A549 (cell line): ENCODE results near the gene MRPL45. TPM values are rescaled to one million over a fixed set of nuclear protein-coding genes. Genes with fewer than 3 reads are reported as not detected.
A peak's percentile ranks its signal among the peaks of the same experiment; 100 is the strongest.

Source experiments
- ATAC-seq, 2 experiments: fragments of 200-7000 bp in 1 of 2; fragments of >200 bp in 1 of 2; cut with Nextera tagmentation in 1 of 2; cut with Tn5 transposase in 1 of 2; 3 replicates each; pipeline versions ENCODE4 v1.8.0 to v1.9.1; 2018 to 2020; ENCODE audit warnings: mild to moderate bottlenecking in 1 of 2, moderate library complexity in 1 of 2
- CTCF ChIA-PET: fragments of 300-600 bp; sonication (Branson Sonifier 250); formaldehyde crosslinking; extraction: SDS; loops from one replicate; lab custom pipeline; 2021; ENCODE audit warnings: antibody characterized with exemption, inconsistent platforms; lab: Yijun Ruan, JAX
- POLR2A ChIA-PET: fragments of 350-600 bp; formaldehyde crosslinking; extraction: SDS; loops from one replicate; lab custom pipeline; 2021; ENCODE audit warnings: antibody characterized with exemption, inconsistent platforms; lab: Yijun Ruan, JAX
- DNase-seq, 2 experiments: peaks; one replicate each; pipeline versions ENCODE4 v3.0.0 to v3.0.0-alpha.2; 2011 to 2016; ENCODE audit warnings: low read depth in 1 of 2, low spot score in 1 of 2
- FAIRE-seq: peaks from 2 replicates; lab custom pipeline; 2011; peaks lifted over from hg19 to GRCh38; lab: Jason Lieb, UNC
- H3K27ac ChIP-seq, 2 experiments: fragments of >200 bp; sonication (Bioruptor Twin); formaldehyde crosslinking; 3 replicates each; pipeline ENCODE4 v1.5.1; 2016 to 2017
- H3K4me1 ChIP-seq: fragments of >200 bp; sonication (Bioruptor Twin); formaldehyde crosslinking; 3 replicates; pipeline ENCODE4 v1.6.1; 2016
- H3K4me2 ChIP-seq: fragments of >200 bp; sonication (Bioruptor Twin); formaldehyde crosslinking; 3 replicates; pipeline ENCODE4 v1.6.1; 2016
- H3K4me3 ChIP-seq: fragments of >200 bp; sonication (Bioruptor Twin); formaldehyde crosslinking; 3 replicates; pipeline ENCODE4 v1.5.1; 2016
- H3K9me3 ChIP-seq: fragments of >200 bp; sonication (Bioruptor Twin); formaldehyde crosslinking; 3 replicates; pipeline ENCODE4 v1.6.1; 2016
- CHD2 ChIP-seq: fragments of 150-350 bp; IDR thresholded peaks from 2 replicates; pipeline ENCODE4 v1.6.1; 2014; ENCODE audit warnings: low read length; ENCODE audit not compliant: partially characterized antibody
- EHF ChIP-seq: fragments of 250-450 bp; sonication (Bioruptor Pico); IDR thresholded peaks from 2 replicates; pipeline ENCODE4 v1.5.0; 2020; ENCODE audit warnings: mild to moderate bottlenecking
- EP300 ChIP-seq, 2 experiments: fragments of >200 bp; sonication (Bioruptor Twin); formaldehyde crosslinking; IDR thresholded peaks; 2 replicates in 1 of 2; 3 replicates in 1 of 2; pipeline ENCODE4 v1.6.1; 2016 to 2017
- HDAC2 ChIP-seq: fragments of 200-600 bp; sonication (generic); IDR thresholded peaks from 2 replicates; pipeline ENCODE4 v1.6.1; 2016
- HEYL ChIP-seq: fragments of 250-450 bp; sonication (Bioruptor Pico); IDR thresholded peaks from 2 replicates; pipeline ENCODE4 v1.8.0; 2021; ENCODE audit warnings: mild to moderate bottlenecking, moderate library complexity
- HOXA7 ChIP-seq: fragments of 250-450 bp; sonication (Bioruptor Pico); IDR thresholded peaks from 2 replicates; pipeline ENCODE4 v1.5.0; 2020; ENCODE audit warnings: mild to moderate bottlenecking, moderate library complexity
- KDM1A ChIP-seq: fragments of 200-600 bp; sonication (generic); IDR thresholded peaks from 2 replicates; pipeline ENCODE4 v1.6.1; 2016; ENCODE audit warnings: low read depth, mild to moderate bottlenecking
- MAX ChIP-seq: IDR thresholded peaks from 2 replicates; pipeline ENCODE4 v1.6.1; 2012
- NPAS2 ChIP-seq: fragments of 250-450 bp; sonication (Bioruptor Pico); IDR thresholded peaks from 2 replicates; pipeline ENCODE4 v1.8.0; 2022; ENCODE audit warnings: mild to moderate bottlenecking, moderate library complexity, borderline replicate concordance
- RAD21 ChIP-seq, 2 experiments: fragments of >200 bp in 1 of 2; sonication (Bioruptor Twin) in 1 of 2; formaldehyde crosslinking in 1 of 2; IDR thresholded peaks in 1 of 2; conservative IDR thresholded peaks in 1 of 2; 2 replicates in 1 of 2; 3 replicates in 1 of 2; pipeline ENCODE4 v1.6.1; 2012 to 2018; ENCODE audit warnings: inconsistent platforms in 1 of 2
- SMC3 ChIP-seq: fragments of >200 bp; sonication (Bioruptor Twin); formaldehyde crosslinking; IDR thresholded peaks from 3 replicates; pipeline ENCODE4 v1.6.1; 2018; ENCODE audit warnings: inconsistent platforms
- SREBF2 ChIP-seq: fragments of 450-650 bp; IDR thresholded peaks from 2 replicates; pipeline ENCODE4 v1.6.1; 2014; ENCODE audit warnings: mild to moderate bottlenecking, moderate library complexity
- ZSCAN20 ChIP-seq: fragments of 250-450 bp; sonication (Bioruptor Pico); IDR thresholded peaks from 2 replicates; pipeline ENCODE4 v1.8.0; 2022; ENCODE audit warnings: mild to moderate bottlenecking, moderate library complexity
- WGBS: methylation state at CpG from one replicate; pipeline ENCODE4 v1.1.6; 2017; ENCODE audit errors: missing lambda C conversion rate; 5-methylcytosine and 5-hydroxymethylcytosine counted together
- polyA plus RNA-seq, 4 experiments: library from polyadenylated mRNA; depleted of rRNA in 3 of 4; stranded (reverse); fragments of >200 nt; fragmentation: RNase III in 1 of 4; extraction: RNeasy Plus Mini Kit Qiagen cat#74134 plus additional on column Dnase treatment in 1 of 4; gene quantifications; 2 replicates in 3 of 4; 3 replicates in 1 of 4; pipeline ENCODE4 v1.2.3, GENCODE V29; 2011 to 2017
- TF ChIP-seq, protein P1 (sequence below): fragments of >200 bp; sonication (Bioruptor Twin); formaldehyde crosslinking; IDR thresholded peaks from 3 replicates; pipeline ENCODE4 v1.5.1; 2016
- TF ChIP-seq, protein P2 (sequence below): fragments of 250-450 bp; sonication (Bioruptor Pico); IDR thresholded peaks from 2 replicates; pipeline ENCODE4 v1.5.0; 2020; ENCODE audit warnings: low read depth, mild to moderate bottlenecking, moderate library complexity

The MRPL45 gene
- polyA plus RNA-seq, 2 of the 4 experiments (the other 2 are of a cell fraction) = 69.6 to 134 TPM

GRCh38 chr17:38333635-38334295, 36.8 kb downstream of the MRPL45 start:
- H3K9me3 ChIP-seq = no peaks in the 10 kb centered on the region
- H3K4me3 ChIP-seq = no peak overlapping the region
- POLR2A ChIA-PET = no interaction called here
- 39% methylated on average over 11 of the region's 12 CpGs for WGBS
- TF ChIP-seq NPAS2 (CRISPR knock-in tag) (no peak), RAD21 (conservative IDR thresholded peaks at IDR 0.05 in 1 of 2, IDR thresholded peaks at IDR 0.05 in 1 of 2) (peak; percentile 47 to 54; a peak in 3 of 5 replicates), SREBF2 (no peak), SMC3 (peak; percentile 27; the same call in 1 of the 3 replicates), HEYL (CRISPR knock-in tag) (no peak)
- TF ChIP-seq, protein P1, sequence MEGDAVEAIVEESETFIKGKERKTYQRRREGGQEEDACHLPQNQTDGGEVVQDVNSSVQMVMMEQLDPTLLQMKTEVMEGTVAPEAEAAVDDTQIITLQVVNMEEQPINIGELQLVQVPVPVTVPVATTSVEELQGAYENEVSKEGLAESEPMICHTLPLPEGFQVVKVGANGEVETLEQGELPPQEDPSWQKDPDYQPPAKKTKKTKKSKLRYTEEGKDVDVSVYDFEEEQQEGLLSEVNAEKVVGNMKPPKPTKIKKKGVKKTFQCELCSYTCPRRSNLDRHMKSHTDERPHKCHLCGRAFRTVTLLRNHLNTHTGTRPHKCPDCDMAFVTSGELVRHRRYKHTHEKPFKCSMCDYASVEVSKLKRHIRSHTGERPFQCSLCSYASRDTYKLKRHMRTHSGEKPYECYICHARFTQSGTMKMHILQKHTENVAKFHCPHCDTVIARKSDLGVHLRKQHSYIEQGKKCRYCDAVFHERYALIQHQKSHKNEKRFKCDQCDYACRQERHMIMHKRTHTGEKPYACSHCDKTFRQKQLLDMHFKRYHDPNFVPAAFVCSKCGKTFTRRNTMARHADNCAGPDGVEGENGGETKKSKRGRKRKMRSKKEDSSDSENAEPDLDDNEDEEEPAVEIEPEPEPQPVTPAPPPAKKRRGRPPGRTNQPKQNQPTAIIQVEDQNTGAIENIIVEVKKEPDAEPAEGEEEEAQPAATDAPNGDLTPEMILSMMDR = peak; percentile 63
- TF ChIP-seq, protein P2, sequence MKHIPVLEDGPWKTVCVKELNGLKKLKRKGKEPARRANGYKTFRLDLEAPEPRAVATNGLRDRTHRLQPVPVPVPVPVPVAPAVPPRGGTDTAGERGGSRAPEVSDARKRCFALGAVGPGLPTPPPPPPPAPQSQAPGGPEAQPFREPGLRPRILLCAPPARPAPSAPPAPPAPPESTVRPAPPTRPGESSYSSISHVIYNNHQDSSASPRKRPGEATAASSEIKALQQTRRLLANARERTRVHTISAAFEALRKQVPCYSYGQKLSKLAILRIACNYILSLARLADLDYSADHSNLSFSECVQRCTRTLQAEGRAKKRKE = no peak
- TF ChIP-seq, all 56 proteins: peak for 3
- ATAC-seq (peak; percentile 32 to 83; a peak in 4 of 6 replicates), DNase-seq (peak; percentile 44 to 59), FAIRE-seq (no peak)
- Histone ChIP-seq H3K27ac (no peak overlapping the region), H3K4me1 (no peaks in the 10 kb centered on the region), H3K4me2 (no peak overlapping the region)
- CTCF ChIA-PET = interaction anchor here (0.6 to 30.7 kb wide), 23 partner anchors 7 to 334 kb away, joined by 3 to 675 read pairs (median 4); partner anchors contain the start of genes GPR179 and SOCS7

- H3K9me3 ChIP-seq = no peaks in the 10 kb centered on the region
- no peak for TF ChIP-seq EP300 (IDR thresholded peaks at IDR 0.05)
- no peak for TF ChIP-seq CHD2
- no peak for TF ChIP-seq HDAC2
- no peak for TF ChIP-seq HOXA7 (CRISPR knock-in tag)
- TF ChIP-seq, protein P1 = no peak
- TF ChIP-seq ZSCAN20 (CRISPR knock-in tag) = no peak
- no peak for TF ChIP-seq EHF
- no peak for TF ChIP-seq MAX
- no peak for TF ChIP-seq KDM1A
- TF ChIP-seq, all 56 proteins: peak for 0
- no peak overlapping the region for H3K4me2 ChIP-seq
- 74% methylated on average over 30 of the region's 30 CpGs for WGBS
- FAIRE-seq (no peak), DNase-seq (no peak), ATAC-seq (no peak)
- no peak overlapping the region for H3K4me3 ChIP-seq
- CTCF ChIA-PET = interaction anchor here (1.1 to 30.7 kb wide), 4 partner anchors 8 to 78 kb away, joined by 3 to 675 read pairs (median 355); partner anchors contain the start of genes GPR179 and SOCS7
- no peaks in the 10 kb centered on the region for H3K4me1 ChIP-seq
- POLR2A ChIA-PET = no interaction called here
- H3K27ac ChIP-seq = no peak overlapping the region
These were observed 37.8 kb downstream of the MRPL45 start for GRCh38 chr17:38334480-38335364.
